Measurements from ENCODE around the gene TBC1D5.

DNA sequence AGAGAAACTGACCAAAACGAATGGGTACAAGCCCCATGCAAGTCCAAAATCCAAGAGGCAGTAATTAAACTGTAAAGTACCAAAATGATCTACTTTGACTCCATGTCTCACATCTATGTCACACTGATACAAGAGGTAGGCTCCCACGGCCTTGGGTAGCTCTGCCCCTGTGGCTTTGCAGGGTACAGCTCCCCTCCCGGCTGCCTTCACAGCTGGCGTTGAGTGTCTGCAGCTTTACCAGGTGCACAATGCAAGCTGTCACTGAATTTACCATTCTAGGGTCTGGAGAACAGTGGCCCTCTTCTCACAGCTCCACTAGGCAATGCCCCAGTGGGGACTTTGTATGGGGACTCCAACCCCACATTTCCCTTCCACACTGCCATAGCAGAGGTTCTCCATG, 308.6 kb downstream of the TBC1D5 start:
- TF ChIP-seq EZH2phosphoT487 (IDR thresholded peaks at IDR 0.05; ENCODE audit: borderline replicate concordance) (no peak), TCF7L2 (IDR thresholded peaks at IDR 0.05; ENCODE audit: borderline replicate concordance, extremely low read depth, insufficient read depth, insufficient read length) (no peak), CTCF (IDR thresholded peaks at IDR 0.05 in 2 of 3, conservative IDR thresholded peaks at IDR 0.05 in 1 of 3; ENCODE audit: borderline replicate concordance in 1 of 3, insufficient read depth in 1 of 3, low read depth in 2 of 3, low read length in 2 of 3) (no peak), EZH2 (IDR thresholded peaks at IDR 0.05) (no peak), POLR2AphosphoS5 (IDR thresholded peaks at IDR 0.05; ENCODE audit: low read depth, low read length) (no peak), POLR2A (IDR thresholded peaks at IDR 0.05; ENCODE audit: borderline replicate concordance, extremely low read depth, insufficient read depth, insufficient read length) (no peak), SIN3A (IDR thresholded peaks at IDR 0.05; ENCODE audit: low read depth) (no peak), CEBPB (IDR thresholded peaks at IDR 0.05; ENCODE audit: low read depth) (no peak), RAD21 (IDR thresholded peaks at IDR 0.05; ENCODE audit: low read depth) (no peak)
- TF ChIP-seq, protein P1, sequence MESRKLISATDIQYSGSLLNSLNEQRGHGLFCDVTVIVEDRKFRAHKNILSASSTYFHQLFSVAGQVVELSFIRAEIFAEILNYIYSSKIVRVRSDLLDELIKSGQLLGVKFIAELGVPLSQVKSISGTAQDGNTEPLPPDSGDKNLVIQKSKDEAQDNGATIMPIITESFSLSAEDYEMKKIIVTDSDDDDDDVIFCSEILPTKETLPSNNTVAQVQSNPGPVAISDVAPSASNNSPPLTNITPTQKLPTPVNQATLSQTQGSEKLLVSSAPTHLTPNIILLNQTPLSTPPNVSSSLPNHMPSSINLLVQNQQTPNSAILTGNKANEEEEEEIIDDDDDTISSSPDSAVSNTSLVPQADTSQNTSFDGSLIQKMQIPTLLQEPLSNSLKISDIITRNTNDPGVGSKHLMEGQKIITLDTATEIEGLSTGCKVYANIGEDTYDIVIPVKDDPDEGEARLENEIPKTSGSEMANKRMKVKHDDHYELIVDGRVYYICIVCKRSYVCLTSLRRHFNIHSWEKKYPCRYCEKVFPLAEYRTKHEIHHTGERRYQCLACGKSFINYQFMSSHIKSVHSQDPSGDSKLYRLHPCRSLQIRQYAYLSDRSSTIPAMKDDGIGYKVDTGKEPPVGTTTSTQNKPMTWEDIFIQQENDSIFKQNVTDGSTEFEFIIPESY (IDR thresholded peaks at IDR 0.05; ENCODE audit: extremely low read depth, insufficient replicate concordance, low read length): no peak

Measured in HCT116 (cell line).